ENCODE measurements around the gene CASP14. TPM values are rescaled to one million over a fixed set of nuclear protein-coding genes. Genes with fewer than 3 reads are reported as not detected.

Gene CASP14
- polyA plus RNA-seq, 2 of the 4 experiments (the other 2 are of a cell fraction): not detected

- H3K27ac ChIP-seq: no peak overlapping the region
- ChIA-PET CTCF (no interaction called here), POLR2A (no interaction called here)
- TF ChIP-seq TP53 (CRISPR knock-in tag; IDR thresholded peaks at IDR 0.05): no peak
- TF ChIP-seq BCL3 (IDR thresholded peaks at IDR 0.05): no peak
- no peak for TF ChIP-seq HOXB13 (CRISPR knock-in tag; IDR thresholded peaks at IDR 0.05; ENCODE audit: low read depth)
- no peak for TF ChIP-seq FOSL2 (IDR thresholded peaks at IDR 0.05)
- TF ChIP-seq FOSL2 (CRISPR knock-in tag; IDR thresholded peaks at IDR 0.05): no peak
- TF ChIP-seq EHMT2 (IDR thresholded peaks at IDR 0.05; ENCODE audit: low read depth): no peak
- no peak for TF ChIP-seq EHF (CRISPR knock-in tag; IDR thresholded peaks at IDR 0.05)
- no peak for TF ChIP-seq POLR2AphosphoS2 (conservative IDR thresholded peaks at IDR 0.05; ENCODE audit: low read length)
- no peak for TF ChIP-seq HES2 (IDR thresholded peaks at IDR 0.05)
- TF ChIP-seq KDM1A (IDR thresholded peaks at IDR 0.05; ENCODE audit: low read depth): no peak
- no peak for TF ChIP-seq CHD2 (IDR thresholded peaks at IDR 0.05; ENCODE audit: low read length, partially characterized antibody)
- TF ChIP-seq MYC (IDR thresholded peaks at IDR 0.05; ENCODE audit: borderline replicate concordance, low read length): no peak
- no peak for TF ChIP-seq NR3C1 (IDR thresholded peaks at IDR 0.05)
- WGBS (ENCODE audit: missing lambda C conversion rate): 6% methylated on average over 1 of the region's 1 CpG
- H3K9me3 ChIP-seq: no peaks in the 10 kb centered on the region
- no peak for ATAC-seq
- H3K4me3 ChIP-seq: no peak overlapping the region
- no peak for DNase-seq (ENCODE audit: low read depth in 1 of 2, low spot score in 1 of 2)
- FAIRE-seq: no peak
- no peak overlapping the region for H3K4me2 ChIP-seq
- H3K4me1 ChIP-seq: no peaks in the 10 kb centered on the region
Measured at GRCh38 chr19:15031675-15032074, 17.6 kb upstream of the CASP14 start.

GRCh38 chr19:15035795-15036311 is 13.4 kb upstream of the CASP14 start:
- ATAC-seq (no peak), DNase-seq (ENCODE audit: low read depth in 1 of 2, low spot score in 1 of 2) (no peak), FAIRE-seq (no peak)
- Histone ChIP-seq H3K4me1 (no peaks in the 10 kb centered on the region), H3K9me3 (no peaks in the 10 kb centered on the region), H3K4me3 (no peak overlapping the region), H3K4me2 (no peak overlapping the region), H3K27ac (no peak overlapping the region)
- WGBS (ENCODE audit: missing lambda C conversion rate): 0% methylated on average over 1 of the region's 1 CpG
- TF ChIP-seq EHMT2 (IDR thresholded peaks at IDR 0.05; ENCODE audit: low read depth) (no peak), JUN (IDR thresholded peaks at IDR 0.05) (no peak), CTCF (IDR thresholded peaks at IDR 0.05) (no peak), EP300 (IDR thresholded peaks at IDR 0.05) (no peak), FOSL2 (IDR thresholded peaks at IDR 0.05) (no peak), FOSL2 (CRISPR knock-in tag; IDR thresholded peaks at IDR 0.05) (no peak), ELK1 (IDR thresholded peaks at IDR 0.05; ENCODE audit: low read depth, low read length) (no peak), NR3C1 (IDR thresholded peaks at IDR 0.05) (no peak), HOXA7 (CRISPR knock-in tag; IDR thresholded peaks at IDR 0.05) (no peak), MAFK (IDR thresholded peaks at IDR 0.05; ENCODE audit: partially characterized antibody) (no peak), PHF8 (IDR thresholded peaks at IDR 0.05; ENCODE audit: borderline replicate concordance, low read depth) (no peak), PBX3 (IDR thresholded peaks at IDR 0.05) (no peak)
- ChIA-PET CTCF (no interaction called here), POLR2A (no interaction called here)

Measured in A549 (cell line).